Measurements from ENCODE around the gene MARK2.
A peak's percentile ranks its signal among the peaks of the same experiment; 100 is the strongest.
"Not testable (repeated sequence)": the region's sequence is repeated elsewhere in the genome, so short reads cannot be mapped to it uniquely, and the experiment has no call there.

Gene MARK2

DNA sequence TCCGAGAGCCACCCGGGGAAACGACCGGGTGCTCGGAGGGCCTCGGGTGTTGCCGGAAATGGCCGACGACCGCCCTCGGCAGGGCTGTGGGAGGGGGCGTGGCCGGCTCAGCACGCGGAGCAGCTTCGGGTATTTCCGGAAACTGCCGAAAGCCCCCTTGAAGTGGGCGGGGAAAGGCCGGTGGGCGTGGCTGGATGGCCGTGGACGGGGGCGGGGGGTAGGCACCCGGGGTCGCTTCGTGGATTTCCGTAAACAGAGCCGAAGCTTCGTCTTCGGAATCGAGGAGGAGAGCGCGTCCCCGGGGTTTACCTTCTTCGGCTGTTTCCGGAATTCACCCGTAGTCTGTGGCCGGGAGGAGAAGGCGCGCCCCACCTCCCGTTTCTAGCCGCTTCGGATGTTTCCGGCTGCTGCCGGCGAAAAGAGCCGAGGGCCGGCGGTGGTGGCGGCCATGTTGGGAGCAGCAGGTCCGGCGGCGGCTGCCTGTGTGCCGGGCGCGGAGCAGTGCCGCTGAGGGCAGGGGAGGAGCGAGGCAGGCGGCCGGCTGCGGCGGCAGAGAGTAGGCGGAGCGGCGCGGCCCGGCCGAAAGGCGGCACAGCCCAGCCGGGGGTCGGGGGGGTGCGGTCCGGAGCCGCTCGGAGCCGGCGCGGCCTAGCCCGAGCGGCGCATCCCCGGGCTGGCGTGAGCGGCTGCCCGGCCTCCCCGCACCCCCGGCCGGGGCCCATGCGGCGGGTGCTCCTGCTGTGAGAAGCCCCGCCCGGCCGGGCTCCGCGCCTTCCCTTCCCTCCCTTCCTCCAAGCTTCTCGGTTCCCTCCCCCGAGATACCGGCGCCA, at the start of gene MARK2:
TSS of gene MARK2 (plus strand) at position 433 of the 830 bp plus-strand sequence. CDS start at position 830, 397 bp downstream.
- DNase-seq = peak; percentile 100

DNA sequence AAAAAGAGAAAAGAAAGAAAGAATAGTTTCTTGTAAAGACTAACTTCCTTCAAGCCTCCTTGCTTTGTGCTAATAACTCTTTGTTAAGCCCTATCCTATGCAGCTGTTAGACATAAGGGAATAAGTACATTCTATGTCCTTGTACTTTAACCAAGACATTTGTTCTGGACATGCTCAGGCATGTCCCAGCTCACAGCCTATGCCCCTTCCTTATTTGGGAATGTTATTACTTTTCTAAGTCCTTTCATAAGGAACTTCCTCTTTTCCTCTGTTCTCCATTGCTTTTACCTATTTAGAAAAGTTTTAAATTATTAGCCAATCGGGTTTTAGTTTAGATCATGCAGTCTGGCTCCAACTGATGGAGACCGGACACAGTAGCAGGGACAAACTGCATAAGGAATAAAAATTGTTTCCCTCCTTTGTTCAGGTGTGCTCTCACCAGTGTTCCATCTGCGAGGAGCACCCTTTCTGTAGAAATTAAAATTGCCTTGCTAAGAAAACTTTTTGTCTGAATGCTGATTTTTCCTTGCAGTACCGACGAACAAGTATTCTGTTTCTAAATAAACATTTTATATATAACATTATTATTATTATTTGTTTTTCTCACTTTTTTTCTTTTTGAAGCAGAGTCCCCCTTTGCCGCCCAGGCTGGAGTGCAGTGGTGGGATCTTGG, 47.3 kb upstream of the MARK2 start:
- peak; percentile 12 for DNase-seq

DNA sequence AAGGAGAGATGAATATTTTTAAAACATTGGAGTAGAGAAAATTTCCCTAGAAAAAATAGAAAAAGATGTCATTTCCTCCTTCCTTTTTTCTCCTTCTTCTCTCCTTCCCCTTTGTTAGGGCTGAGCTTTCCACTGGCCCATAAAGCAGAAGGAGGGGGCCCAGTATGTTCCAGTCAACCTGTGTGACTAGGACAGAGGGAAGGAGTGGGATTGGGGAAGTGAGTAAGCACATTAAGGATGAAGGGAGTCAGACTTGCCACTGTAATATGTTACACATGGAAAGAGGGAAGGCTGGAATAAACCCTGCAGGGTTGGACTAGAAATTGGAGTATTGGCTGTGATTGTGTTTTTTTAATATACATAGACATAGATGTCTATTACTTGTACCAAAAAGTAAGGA, 45.7 kb upstream of the MARK2 start:
- no peak for DNase-seq

DNA sequence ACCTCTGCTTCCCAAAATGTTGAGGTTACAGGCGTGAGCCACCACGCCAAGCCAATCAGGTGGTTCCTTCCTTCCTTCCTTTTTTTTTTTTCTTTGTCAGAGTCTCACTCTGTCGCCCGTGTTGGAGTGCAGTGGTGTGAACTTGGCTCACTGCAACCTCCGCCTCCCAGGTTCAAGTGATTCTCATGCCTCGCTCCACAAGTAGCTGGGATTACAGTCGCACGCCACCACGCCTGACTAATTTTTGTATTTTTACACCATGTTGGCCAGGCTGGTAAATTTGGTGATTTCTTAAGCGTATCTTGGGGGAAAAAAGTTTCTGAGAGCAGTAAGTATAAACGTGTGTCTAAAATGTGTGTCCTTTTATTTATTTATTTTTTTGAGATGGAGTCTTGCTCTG, 43.8 kb upstream of the MARK2 start:
- DNase-seq = no peak

DNA sequence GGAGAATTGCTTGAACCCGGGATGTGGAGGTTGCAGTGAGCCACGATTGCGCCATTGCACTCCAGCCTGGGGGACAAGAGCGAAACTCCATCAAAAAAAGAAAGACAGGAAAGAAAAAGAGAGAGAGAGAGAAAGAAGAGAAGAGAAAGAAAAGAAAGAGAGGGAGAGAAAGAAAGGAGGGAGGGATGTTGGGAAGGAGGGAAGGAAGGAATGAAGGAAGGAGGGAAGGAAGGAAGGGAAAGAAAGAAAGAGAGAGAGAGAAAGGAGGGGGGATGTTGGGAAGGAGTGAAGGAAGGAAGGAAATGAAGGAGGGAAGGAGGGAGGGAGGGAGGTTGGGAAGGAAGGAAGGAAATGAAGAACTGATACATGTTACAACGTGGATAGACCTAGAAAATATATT, 38.0 kb upstream of the MARK2 start:
- DNase-seq = no peak

DNA sequence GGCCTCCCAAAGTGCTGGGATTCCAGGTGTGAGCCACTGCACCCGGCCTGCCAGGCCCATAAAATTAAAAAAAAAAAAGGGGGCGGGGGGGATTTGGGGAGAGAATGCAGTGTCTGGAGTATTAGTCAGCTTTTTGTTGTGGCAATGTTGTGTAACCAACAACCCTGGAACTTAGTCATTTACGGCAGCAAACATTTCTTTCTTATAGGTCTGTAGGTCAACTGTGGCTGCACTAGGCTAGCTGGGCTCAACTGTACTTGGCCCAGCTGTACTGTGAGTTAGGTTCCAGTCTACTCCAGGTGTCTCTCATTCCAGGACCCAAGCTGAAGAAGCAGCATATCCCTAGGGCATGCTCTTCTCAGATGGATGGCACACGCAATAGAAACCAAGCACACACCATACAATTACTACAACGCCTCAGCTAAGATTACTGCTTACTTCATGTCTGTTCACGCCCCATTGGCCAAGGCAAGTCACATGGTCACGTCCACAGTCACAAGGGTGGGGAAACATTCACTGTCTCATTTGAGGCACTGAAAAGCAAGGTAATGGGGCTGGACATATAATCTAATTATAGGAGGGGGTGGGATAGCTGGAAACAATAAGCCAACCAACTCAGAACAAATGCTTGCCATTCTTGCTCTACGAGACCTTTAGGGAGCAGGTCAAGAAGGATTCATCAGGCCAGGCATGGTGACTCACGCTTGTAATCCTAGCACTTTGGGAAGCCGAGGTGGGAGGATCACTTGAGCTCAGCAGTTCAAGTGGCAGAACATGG, 36.1 kb upstream of the MARK2 start:
- DNase-seq = peak; percentile 43

DNA sequence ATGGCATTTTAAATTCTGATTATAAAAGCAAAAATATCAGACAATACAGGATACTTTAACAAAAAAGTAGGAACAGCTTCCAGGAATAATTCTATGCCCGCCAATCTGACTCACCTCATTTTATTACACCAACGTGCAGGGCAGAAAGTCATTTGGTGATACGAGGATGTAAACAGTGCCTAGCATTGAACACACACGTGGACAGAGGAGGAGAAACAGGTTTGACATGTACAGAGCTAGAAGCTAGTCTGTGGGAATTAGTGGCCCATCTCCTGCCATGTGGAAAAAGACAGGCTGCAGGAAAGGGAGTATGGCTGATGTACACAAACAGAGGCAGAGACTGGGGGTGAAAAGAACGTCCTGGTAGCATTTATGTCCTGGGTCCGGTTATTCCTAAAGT, 34.7 kb upstream of the MARK2 start:
- DNase-seq = no peak

DNA sequence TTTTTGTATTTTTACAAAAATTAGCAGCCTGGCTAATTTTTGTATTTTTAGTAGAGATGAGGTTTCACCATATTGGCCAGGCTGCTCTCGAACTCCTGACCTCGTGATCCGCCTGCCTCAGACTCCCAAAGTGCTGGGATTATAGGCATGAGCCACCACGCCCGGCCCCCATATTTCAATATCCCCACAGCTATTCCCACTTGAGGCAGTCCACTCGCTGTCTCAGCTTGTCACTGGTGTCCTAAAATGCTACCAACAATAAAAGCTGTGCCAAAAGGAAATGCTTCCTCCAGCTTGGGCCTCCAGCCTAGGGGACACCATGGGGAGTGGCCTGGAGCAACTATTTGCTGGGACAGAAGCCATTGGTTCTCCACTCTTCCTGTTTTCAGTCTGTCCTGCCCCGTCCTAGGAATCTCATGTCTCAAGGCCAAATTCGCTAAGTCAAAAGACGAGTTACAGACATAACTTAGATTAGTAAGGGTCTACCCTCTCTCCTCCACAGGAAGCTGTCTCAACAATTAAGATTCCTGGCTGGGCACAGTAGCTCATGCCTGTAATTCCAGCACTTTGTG, 33.0 kb upstream of the MARK2 start:
- DNase-seq = no peak

DNA sequence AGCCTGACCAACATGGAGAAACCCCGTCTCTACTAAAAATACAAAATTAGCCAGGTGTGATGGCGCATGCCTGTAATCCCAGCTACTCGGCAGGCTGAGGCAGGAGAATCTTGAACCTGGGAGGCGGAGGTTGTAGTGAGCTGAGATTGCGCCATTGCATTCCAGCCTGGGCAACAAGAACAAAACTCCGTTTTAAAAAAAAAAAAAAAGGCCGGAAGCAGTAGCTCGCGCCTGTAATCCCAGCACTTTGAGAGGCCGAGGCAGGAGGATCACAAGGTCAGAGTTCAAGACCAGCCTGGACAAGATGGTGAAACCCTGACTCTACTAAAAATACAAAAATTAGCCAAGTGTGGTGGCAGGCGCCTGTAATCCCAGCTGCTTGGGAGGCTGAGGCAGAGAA, 28.5 kb upstream of the MARK2 start:
- DNase-seq = not testable (repeated sequence)

DNA sequence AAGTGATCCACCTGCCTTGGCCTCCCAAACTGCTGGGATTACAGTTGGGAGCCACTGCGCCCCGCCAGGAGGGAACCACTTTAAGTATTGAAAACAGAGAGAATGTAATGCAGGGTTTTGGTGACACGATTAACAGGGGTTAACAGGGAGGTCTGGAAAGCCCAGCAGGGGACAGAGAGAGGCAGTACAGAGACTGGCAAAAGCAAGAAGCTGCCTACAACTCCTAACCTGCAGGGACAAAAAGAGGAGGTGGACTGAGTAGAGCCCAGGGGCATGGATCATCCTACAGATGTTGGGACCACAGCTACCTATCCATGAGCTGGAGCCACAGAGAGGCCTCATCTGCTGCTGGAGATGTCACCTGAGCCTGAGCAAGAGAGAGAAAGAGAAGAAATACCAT, 27.4 kb upstream of the MARK2 start:
- no peak for DNase-seq

DNA sequence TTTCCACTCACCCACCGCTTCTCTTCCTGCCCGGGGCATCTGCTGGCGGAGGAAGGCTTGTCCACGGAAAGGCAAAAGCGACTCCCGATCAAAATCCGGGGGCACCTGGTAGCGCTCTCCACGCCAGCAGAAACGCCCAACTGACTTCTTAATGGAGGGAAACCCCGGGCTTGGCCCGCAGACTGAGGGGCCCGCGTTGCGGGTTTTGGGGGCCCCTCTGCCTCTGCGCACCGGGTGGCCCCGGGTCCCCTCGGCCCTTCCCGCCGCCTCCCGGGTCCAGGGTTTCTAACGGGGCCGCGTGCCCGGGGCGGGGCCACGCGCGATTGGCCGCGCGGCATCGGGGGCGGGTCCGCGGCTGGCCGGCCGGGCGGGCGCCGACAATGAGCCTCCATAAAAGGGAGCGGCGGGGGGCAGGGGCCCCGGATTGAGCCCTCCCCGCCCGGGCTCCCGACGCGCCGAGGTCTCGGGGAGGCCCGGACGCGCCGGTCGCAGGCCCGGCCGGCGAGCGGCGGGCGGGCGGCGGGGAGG, 25.8 kb upstream of the MARK2 start, which contains the start of gene SPINDOC:
TSS of gene SPINDOC (plus strand) at position 422 of the 528 bp plus-strand sequence. CDS start 231 bp downstream, outside the sequence.
- DNase-seq = peak; percentile 48

DNA sequence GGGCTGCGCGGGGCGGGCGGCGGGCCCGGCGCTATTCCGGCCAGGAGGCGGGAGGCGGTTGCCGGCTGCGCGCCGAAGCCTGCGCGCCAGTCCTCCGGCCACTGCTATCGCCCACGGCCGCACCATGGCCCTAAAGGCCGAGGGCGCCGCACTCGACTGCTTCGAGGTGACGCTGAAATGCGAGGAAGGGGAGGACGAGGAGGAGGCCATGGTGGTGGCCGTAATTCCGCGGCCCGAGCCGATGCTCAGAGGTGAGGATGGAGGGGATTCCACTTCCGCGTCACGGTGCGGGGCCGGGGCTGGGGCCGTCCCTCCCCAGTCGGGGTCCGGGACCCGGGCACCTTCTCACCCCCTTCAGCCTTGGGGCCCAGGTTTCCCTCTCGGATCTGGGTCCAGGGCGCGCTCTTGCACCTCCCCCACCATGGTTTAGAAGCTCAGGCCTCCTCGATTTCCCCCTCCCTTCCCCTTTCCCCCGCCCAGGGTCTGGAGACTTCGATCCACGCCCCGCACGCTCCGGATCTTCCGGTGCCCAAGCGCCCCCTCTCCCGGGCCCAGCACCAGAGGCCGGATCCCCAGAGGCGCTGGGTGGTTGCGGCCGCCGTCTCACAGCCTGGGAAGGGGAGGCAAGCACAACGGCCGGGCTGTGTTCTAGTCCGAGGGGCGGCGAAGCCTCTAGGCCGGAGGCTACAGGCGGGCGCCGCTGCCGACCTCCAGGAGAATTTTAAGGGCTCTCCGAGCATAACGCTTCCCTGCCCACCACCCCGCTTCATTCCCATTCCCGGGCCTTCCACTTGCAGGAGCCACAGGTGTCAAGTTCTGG, 25.1 kb upstream of the MARK2 start:
- peak; percentile 39 for DNase-seq

DNA sequence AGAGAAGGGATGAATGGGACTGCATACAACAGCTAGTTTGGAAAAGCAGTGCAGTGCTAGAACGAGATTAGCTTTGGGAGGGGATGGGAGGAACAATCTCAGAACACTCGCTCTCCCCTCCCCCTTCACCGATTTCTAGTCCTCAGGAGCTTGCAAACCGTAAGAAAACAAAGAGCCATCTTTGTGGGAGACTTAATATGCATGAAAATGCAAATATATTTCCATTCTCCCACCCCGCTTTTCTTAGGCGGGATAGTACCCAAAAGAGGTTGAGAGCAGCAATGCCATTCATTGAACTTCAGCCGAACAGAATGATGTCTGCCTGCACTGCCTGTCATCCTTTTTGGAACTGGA, 24.6 kb upstream of the MARK2 start:
- DNase-seq = no peak

DNA sequence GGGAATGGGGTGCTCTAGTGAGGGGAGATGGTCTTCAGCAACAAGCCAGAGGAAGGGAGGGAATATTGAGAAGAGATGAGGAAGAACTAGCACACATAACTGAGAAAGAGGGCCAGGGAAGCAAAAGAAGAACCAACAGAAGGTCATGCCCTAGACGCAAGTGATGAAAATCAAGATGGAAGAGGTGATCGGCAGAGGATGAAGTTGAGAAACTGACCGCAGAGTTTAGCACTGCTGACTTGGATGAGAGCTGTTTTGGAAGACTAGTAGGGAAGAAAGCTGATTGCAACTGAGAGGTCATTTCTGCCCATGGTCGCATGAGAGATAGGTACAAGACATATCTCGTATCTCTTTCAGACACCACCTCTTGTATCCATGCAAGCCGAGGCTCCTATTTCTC, 22.7 kb upstream of the MARK2 start:
- no peak for DNase-seq

DNA sequence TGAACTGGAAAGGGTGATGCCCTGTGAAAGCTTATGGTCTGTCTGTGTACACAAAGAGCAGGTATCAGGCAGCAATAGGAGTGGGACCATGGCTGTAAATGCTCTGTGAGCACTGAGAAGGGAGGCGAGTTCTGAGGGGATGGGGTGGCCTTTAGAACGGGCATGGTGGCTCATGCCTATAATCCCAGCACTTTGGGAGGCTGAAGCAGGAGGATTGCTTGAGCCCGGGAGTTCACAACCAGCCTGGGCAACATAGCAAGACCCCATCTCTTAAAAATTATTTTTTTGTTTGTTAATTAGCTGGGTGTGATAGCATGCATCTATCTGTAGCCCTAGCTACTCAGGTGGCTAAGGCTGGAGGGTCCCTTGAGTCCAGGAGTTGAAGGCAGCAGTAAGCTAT, 22.2 kb upstream of the MARK2 start:
- no peak for DNase-seq

DNA sequence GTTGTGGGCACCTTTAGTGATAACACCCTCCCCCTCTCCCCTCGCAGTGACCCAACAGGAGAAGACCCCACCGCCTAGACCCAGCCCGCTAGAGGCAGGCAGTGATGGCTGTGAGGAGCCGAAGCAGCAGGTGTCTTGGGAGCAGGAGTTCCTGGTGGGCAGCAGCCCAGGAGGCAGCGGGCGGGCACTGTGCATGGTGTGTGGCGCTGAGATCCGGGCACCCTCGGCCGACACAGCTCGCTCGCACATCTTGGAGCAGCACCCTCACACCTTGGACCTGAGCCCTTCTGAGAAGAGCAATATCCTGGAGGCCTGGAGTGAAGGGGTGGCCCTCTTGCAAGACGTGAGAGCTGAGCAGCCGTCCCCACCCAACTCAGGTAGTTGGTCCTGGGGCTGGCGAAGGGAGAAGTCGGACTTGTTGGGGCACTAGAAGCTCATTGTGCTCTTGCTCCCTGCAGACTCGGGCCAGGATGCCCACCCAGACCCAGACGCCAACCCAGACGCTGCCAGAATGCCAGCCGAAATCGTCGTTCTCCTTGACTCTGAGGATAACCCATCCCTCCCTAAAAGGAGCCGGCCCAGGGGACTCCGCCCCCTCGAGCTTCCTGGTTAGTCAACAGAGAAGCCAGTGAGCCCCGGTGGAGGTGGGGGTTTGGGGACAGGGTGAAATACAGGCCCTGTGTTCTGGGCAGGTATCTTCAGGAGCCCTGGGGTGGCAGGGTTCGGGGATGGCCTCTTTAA, 21.0 kb upstream of the MARK2 start:
- no peak for DNase-seq

DNA sequence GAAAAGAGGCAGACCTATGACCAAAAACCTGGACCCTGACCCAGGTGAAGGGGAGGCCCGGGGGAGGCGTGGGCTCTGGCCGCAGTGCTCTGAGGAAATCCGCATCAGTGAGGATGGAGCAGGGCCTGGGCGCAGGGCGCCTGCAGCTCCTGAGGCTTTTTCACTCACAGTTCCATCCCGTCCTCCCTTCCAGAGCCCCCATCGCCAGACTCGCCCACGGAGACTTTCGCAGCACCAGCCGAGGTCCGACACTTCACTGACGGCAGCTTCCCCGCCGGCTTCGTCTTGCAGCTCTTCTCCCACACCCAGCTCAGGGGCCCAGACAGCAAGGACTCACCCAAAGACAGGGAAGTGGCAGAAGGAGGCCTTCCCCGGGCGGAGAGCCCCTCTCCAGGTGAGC, 20.3 kb upstream of the MARK2 start:
- no peak for DNase-seq

DNA sequence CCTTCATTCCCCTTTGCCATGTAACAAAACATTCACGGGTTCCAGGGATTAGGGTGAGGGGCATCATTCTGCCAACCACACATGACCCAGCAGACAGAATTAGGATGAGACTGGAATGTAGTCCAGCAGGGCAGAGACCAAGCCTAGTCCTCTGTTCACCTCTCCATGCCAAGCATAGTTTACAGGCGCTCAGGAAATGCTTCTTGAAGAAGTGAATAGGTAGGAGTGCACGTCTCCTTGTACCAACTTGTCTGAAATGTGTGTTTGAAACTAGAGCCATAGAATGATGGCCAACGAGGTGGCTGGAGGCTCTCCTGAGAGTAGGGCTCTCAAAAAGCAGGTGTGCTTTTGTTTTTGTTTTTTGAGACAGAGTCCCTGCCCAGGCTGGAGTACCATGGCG, 17.5 kb upstream of the MARK2 start:
- no peak for DNase-seq

DNA sequence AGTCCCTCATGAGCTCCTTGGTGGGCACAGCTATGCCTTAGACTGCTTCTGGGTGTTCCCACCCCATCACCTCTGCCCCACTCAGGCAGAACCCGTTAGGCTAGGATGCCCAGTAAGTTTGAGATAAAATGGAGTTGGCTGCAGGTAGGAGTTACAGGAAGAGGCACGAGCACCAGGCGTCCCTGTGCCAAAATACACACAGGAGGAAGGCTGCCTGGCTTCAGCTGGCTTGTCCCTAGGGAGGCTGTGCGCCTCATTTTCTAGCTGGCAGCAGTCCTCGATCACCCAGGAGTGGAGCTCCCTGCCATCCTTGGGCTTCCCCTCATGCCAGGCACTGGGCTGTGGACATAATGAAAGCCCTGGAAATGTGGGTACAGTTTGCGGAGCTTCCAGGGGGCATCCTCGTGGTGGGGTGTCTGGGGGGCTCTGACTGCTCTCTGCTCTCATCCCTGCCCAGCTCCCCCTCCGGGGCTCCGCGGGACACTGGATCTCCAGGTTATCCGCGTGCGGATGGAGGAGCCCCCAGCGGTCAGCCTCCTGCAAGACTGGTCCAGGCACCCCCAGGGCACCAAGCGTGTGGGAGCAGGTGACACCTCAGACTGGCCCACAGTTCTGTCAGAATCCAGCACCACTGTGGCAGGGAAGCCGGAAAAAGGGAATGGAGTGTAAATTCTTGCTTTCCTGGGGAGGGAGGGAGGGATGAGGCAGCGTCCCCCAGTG, 12.3 kb upstream of the MARK2 start:
- peak; percentile 34 for DNase-seq

DNA sequence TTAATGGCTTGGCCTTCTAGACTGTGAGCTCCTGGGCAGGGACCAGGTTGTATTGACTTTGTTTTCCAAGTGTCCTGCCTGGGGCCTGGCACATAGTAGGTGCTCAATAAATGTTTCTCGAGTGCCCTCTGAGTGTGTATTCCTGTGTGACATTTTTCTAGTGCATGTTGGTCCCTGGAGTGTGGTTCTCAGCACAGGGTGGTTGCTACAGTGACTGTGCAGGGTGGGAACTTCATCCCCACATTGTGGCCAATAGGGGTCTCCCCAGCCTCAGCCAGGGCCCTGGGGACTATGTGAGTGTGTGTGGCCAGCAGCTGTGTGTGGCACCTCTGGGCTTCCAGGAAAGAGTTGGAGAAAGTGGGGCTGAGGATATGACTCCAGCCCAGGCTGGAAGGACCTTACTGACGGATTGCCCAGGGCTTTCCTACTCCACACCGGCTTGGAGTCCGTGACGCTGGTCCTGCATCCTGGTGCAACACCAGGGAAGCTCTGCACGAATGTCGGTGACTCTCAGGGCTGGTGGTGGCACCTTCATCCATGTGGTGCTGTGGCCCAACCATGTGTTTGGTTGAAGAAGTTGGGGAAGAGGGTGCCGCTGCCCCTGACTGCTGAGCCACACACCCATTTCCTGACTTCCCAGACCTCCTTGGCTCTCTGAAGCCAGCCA, 9.0 kb upstream of the MARK2 start:
- DNase-seq = peak; percentile 5

All from NCI-H2171 treated with DMSO at 0.1 percent for 48 hours (cell line).